Brain microvascular endothelial cell (primary cell): ENCODE results near the gene PXK.

ENCODE experiments used
- DNase-seq: peaks from one replicate; pipeline ENCODE4 v3.0.0-alpha.2; 2020
- H3K27ac ChIP-seq: fragments of 250-450 bp; sonication (Bioruptor Pico); 2 replicates; pipeline ENCODE4 v1.5.1; 2020; ENCODE audit warnings: mild to moderate bottlenecking, moderate library complexity
- H3K27me3 ChIP-seq: fragments of 250-450 bp; sonication (Bioruptor Pico); replicated peaks from 2 replicates; pipeline ENCODE4 v1.5.1; 2020; ENCODE audit warnings: mild to moderate bottlenecking
- H3K36me3 ChIP-seq: fragments of 250-450 bp; sonication (Bioruptor Pico); replicated peaks from 2 replicates; pipeline ENCODE4 v1.5.1; 2020; ENCODE audit warnings: mild to moderate bottlenecking
- H3K4me3 ChIP-seq: 2 replicates; pipeline ENCODE4 v1.5.1; 2011; ENCODE audit warnings: low read depth, mild to moderate bottlenecking, control low read depth, low read length, moderate library complexity
- in situ Hi-C: cut with HindIII; loops from 2 replicates; pipeline ENCODE4 v1.10.0; 2017; ENCODE audit warnings: low sequenced_read_pairs, low pct_ligation_motif_present
- TF ChIP-seq, protein P1 (sequence below): IDR thresholded peaks from 2 replicates; pipeline ENCODE4 v1.5.1; 2011; ENCODE audit warnings: low read depth, mild to moderate bottlenecking, moderate library complexity, low read length, control low read depth, inconsistent platforms; ENCODE audit errors: missing control alignments

The PXK gene

DNA sequence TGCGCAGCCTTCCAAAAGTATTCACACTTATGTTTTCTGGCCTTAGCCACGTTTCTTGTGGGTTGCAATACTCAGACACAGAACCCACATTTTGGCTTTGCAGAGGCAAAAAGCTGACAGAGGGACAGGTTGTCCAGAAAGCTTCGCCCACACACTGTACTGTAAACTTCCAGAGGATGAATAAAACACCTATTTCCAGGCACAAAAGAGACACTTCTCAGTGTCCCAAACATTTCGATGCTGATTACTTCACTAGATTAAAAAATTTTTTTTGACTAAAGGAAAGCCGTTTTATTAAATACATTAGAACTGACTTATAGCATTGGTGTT lies 131.2 kb downstream of the PXK start:
- Histone ChIP-seq H3K4me3 (no peak overlapping the region), H3K36me3 (no peaks in the 10 kb centered on the region), H3K27me3 (no peaks in the 10 kb centered on the region), H3K27ac (no peak overlapping the region)
- TF ChIP-seq, protein P1, sequence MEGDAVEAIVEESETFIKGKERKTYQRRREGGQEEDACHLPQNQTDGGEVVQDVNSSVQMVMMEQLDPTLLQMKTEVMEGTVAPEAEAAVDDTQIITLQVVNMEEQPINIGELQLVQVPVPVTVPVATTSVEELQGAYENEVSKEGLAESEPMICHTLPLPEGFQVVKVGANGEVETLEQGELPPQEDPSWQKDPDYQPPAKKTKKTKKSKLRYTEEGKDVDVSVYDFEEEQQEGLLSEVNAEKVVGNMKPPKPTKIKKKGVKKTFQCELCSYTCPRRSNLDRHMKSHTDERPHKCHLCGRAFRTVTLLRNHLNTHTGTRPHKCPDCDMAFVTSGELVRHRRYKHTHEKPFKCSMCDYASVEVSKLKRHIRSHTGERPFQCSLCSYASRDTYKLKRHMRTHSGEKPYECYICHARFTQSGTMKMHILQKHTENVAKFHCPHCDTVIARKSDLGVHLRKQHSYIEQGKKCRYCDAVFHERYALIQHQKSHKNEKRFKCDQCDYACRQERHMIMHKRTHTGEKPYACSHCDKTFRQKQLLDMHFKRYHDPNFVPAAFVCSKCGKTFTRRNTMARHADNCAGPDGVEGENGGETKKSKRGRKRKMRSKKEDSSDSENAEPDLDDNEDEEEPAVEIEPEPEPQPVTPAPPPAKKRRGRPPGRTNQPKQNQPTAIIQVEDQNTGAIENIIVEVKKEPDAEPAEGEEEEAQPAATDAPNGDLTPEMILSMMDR: no peak
- DNase-seq: no peak
- in situ Hi-C loops: no loop called here

GRCh38 chr3:58464866-58465265 lies 132.2 kb downstream of the PXK start:
- in situ Hi-C loops: no loop called here
- TF ChIP-seq, protein P1: no peak
- no peaks in the 10 kb centered on the region for H3K36me3 ChIP-seq

DNA sequence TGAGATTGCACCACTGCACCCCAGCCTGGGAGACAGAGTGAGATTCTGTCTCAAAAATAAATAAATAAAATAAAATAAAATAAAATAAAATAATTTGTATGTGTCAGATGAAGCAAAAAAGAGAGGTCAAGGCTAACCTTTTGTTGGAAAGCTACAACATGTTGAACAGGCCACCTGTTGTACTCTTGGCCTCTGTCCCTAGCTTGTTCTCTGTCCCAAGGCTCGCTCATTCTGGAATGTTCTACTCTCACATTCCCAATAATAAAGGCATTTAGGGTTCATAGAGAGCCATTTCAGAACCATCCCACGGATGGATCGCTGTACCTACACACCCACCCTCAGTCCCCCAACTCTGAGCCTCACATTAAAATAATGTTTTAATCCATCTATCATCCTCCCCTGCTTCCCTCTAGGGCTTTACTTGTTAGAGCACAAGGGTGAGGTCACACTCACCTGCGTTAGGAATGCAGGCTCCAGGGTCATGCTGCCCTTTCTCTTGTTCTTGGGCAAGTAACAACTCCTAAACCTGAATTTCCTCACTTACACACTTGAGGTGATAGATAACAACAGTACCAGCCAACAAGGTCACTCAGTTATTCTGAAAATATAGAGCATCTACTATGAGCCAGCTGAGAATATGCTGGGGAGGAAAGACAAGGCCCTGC lies 134.3 kb downstream of the PXK start:
- in situ Hi-C loops: no loop called here
- Histone ChIP-seq H3K27ac (no peak overlapping the region), H3K4me3 (no peak overlapping the region), H3K36me3 (no peaks in the 10 kb centered on the region), H3K27me3 (no peaks in the 10 kb centered on the region)
- no peak for DNase-seq
- TF ChIP-seq, protein P1: no peak

More at GRCh38 chr3:58464866-58465265, 132.2 kb downstream of the PXK start:
- Histone ChIP-seq H3K27ac (no peak overlapping the region), H3K4me3 (no peak overlapping the region), H3K27me3 (no peaks in the 10 kb centered on the region)
- no peak for DNase-seq

GRCh38 chr3:58469096-58469495 lies 136.4 kb downstream of the PXK start:
- Histone ChIP-seq H3K27ac (no peak overlapping the region), H3K4me3 (no peak overlapping the region), H3K27me3 (no peaks in the 10 kb centered on the region), H3K36me3 (no peaks in the 10 kb centered on the region)
- in situ Hi-C loops: no loop called here
- TF ChIP-seq, protein P1: no peak
- no peak for DNase-seq

GRCh38 chr3:58470363-58471024 lies 137.8 kb downstream of the PXK start:
- Histone ChIP-seq H3K27ac (peak overlapping the region; percentile 78), H3K4me3 (no peak overlapping the region), H3K36me3 (no peaks in the 10 kb centered on the region), H3K27me3 (no peaks in the 10 kb centered on the region)
- TF ChIP-seq, protein P1: no peak
- in situ Hi-C loops: no loop called here
- DNase-seq: no peak
